T follicular helper cell (primary cell): ENCODE measurements around the gene OR2T1.
"Not testable (repeated sequence)": the region's sequence is repeated elsewhere in the genome, so short reads cannot be mapped to it uniquely, and the experiment has no call there.

Source experiments
- DNase-seq: peaks from one replicate; pipeline ENCODE4 v3.0.0-alpha.2; 2020; ENCODE audit warnings: low read depth

OR2T1 gene

GRCh38 chr1:248434913-248435312 lies 32.1 kb downstream of the OR2T1 start:
- not testable (repeated sequence) for DNase-seq

- DNase-seq = not testable (repeated sequence)
These were observed 33.5 kb downstream of the OR2T1 start for GRCh38 chr1:248436303-248436702.

GRCh38 chr1:248438668-248439067 lies 35.8 kb downstream of the OR2T1 start:
- not testable (repeated sequence) for DNase-seq

- not testable (repeated sequence) for DNase-seq
These were observed 36.4 kb downstream of the OR2T1 start for GRCh38 chr1:248439283-248439682.

GRCh38 chr1:248442500-248443277 lies 39.8 kb downstream of the OR2T1 start:
- not testable (repeated sequence) for DNase-seq

GRCh38 chr1:248444603-248445002 lies 41.8 kb downstream of the OR2T1 start:
- not testable (repeated sequence) for DNase-seq

- not testable (repeated sequence) for DNase-seq
These were observed 42.6 kb downstream of the OR2T1 start, which contains the start of gene OR2T2 for GRCh38 chr1:248445399-248445798. Gene OR2T2 (plus strand): TSS chr1:248445637. CDS start chr1:248452798, 7,161 bp downstream.

- not testable (repeated sequence) for DNase-seq
These were observed 45.7 kb downstream of the OR2T1 start for GRCh38 chr1:248448409-248449074.

- not testable (repeated sequence) for DNase-seq
These were observed 47.1 kb downstream of the OR2T1 start for GRCh38 chr1:248449821-248450465.

- not testable (repeated sequence) for DNase-seq
These were observed 47.8 kb downstream of the OR2T1 start for GRCh38 chr1:248450466-248451145.

GRCh38 chr1:248453619-248454018 lies 50.8 kb downstream of the OR2T1 start:
- DNase-seq = not testable (repeated sequence)

GRCh38 chr1:248455045-248455444 lies 52.2 kb downstream of the OR2T1 start:
- not testable (repeated sequence) for DNase-seq

- DNase-seq = not testable (repeated sequence)
These were observed 53.8 kb downstream of the OR2T1 start for GRCh38 chr1:248456635-248457034.
